HTERT RPE-1 (cell line): ENCODE data around the gene SMPD1.
"Not testable (repeated sequence)": the region's sequence is repeated elsewhere in the genome, so short reads cannot be mapped to it uniquely, and the experiment has no call there.

Source experiments
- in situ Hi-C: fragments of 300-500 bp; cut with MboI; formaldehyde crosslinking; loops from 4 replicates; pipeline ENCODE4 v1.14.3; 2020; ENCODE audit warnings: low sequenced_read_pairs

The SMPD1 gene

GRCh38 chr11:6387811-6388599 is 2.3 kb upstream of the SMPD1 start:
- in situ Hi-C loops = no loop called here

GRCh38 chr11:6388748-6389147 is 1.5 kb upstream of the SMPD1 start:
- in situ Hi-C loops = no loop called here

- in situ Hi-C loops = no loop called here
These were observed 620 bp downstream of the SMPD1 start for GRCh38 chr11:6390718-6391469.

- in situ Hi-C loops = no loop called here
These were observed 1.4 kb downstream of the SMPD1 start for GRCh38 chr11:6391537-6392134.

GRCh38 chr11:6392251-6392650 is 2.0 kb downstream of the SMPD1 start:
- in situ Hi-C loops = not testable (repeated sequence)

GRCh38 chr11:6393989-6394670 is 3.9 kb downstream of the SMPD1 start:
- in situ Hi-C loops = no loop called here

GRCh38 chr11:6395470-6396060 is 5.3 kb downstream of the SMPD1 start:
- in situ Hi-C loops = no loop called here

GRCh38 chr11:6397156-6397555 is 6.9 kb downstream of the SMPD1 start:
- in situ Hi-C loops = no loop called here

DNA sequence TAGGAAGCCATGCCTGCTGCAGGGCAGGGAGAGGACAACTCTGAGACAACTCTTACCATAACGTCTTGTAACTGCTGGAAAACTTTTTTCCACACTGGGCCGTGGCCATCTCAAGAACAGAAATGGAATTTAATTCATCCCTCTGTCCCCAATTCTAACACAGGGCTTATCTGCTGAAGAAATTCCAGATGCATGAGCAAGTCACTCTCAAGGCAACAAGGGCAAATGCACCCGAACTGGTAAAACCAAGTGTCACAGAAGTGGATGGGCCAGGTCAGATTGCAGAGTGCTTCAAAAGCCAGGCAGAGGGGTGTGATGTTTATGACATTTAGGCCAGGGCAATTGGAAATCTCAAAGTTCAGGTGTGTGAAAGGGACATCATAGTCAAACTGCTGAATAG is 7.4 kb downstream of the SMPD1 start:
- in situ Hi-C loops = no loop called here

- in situ Hi-C loops = no loop called here
These were observed 10.4 kb downstream of the SMPD1 start for GRCh38 chr11:6400431-6401345.

DNA sequence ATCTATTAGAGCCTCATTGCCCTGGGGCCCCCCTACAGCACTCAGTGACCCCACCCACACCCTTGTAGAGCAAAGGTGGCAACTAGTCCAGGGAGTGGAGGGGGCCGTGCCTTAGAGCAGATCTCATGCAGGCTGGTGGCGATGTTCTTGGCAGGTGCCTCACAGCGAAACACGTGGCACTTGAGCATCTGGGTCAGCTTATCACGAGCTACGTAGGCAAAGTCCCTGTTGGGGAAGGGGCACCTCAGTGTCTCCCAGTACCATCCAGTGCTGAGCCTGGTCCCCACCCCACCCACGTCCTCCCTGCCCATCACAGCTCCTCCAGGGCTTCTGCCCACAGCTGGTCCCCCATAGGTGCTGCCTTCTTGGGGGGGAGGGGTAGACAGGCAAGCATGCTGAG is 11.2 kb downstream of the SMPD1 start:
- in situ Hi-C loops = no loop called here

- in situ Hi-C loops = no loop called here
These were observed 11.8 kb downstream of the SMPD1 start for GRCh38 chr11:6402061-6402470.

- in situ Hi-C loops = no loop called here
These were observed 12.3 kb downstream of the SMPD1 start for GRCh38 chr11:6402561-6402981.

GRCh38 chr11:6403539-6403938 is 13.3 kb downstream of the SMPD1 start:
- in situ Hi-C loops = no loop called here

GRCh38 chr11:6404342-6405051 is 14.2 kb downstream of the SMPD1 start:
- in situ Hi-C loops = no loop called here

- in situ Hi-C loops = no loop called here
These were observed 14.9 kb downstream of the SMPD1 start for GRCh38 chr11:6405052-6405667.

GRCh38 chr11:6405846-6406245 is 15.6 kb downstream of the SMPD1 start:
- in situ Hi-C loops = no loop called here

DNA sequence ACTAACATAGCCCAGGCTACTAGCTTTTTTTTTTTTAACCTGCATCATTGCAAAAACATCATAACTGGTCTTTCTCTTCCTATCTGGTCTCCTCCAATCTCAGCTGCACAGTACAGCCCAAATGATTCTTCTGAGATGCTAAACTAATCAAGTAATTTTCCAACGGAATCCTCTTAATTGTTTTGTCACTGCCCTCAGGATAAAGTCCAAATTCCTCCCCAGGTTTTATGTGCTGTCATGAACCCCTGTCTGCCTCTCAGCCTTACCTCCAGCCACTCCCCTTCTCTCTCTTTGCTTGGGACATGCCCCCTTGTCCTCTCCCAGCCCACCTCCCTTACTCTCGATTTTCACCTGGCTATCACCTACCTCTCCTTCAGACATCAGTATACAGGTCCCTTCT is 16.1 kb downstream of the SMPD1 start:
- in situ Hi-C loops = no loop called here
